Measurements from ENCODE around the gene STK24. TPM values are rescaled to one million over a fixed set of nuclear protein-coding genes. Genes with fewer than 3 reads are reported as not detected.

The STK24 gene
- total and polyA plus RNA-seq, 2 of the 4 experiments (the other 2 are of a cell fraction): 29.2 to 43.4 TPM

DNA sequence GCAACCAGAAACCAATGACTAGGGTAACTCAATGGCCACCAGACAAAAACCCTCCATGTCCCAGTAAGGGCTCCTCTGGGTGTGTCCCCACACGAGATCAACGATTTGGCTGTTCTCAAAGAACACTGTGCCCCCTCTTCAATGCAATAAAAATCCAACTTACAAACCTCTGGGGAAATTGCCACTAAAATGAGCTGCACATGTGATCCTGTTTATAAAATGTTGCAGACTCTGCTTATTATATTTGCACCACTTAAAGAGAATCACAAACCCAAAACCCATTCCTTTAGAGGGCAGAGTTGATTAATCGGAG is 80.5 kb downstream of the STK24 start:
- H4K20me1 ChIP-seq (ENCODE audit: insufficient read depth, low read length): peaks cover 63% of the 10 kb centered on the region

More for the DNA sequence above, 80.5 kb downstream of the STK24 start:
- H4K91ac ChIP-seq (ENCODE audit: insufficient read depth, low read depth, low read length): no peak overlapping the region
- peaks cover 8% of the 10 kb centered on the region; the same call in 1 of the 2 replicates for H3K36me3 ChIP-seq (ENCODE audit: control insufficient read depth, insufficient read depth, low read length)
- no peak overlapping the region for H3K4me3 ChIP-seq (ENCODE audit: insufficient read depth, low read depth, low read length)
- no peak overlapping the region for H2AK5ac ChIP-seq (ENCODE audit: low read depth, low read length)
- no peak overlapping the region for H2AFZ ChIP-seq (replicated peaks; ENCODE audit: low read length, poor library complexity)
- TF ChIP-seq CHD1 (IDR thresholded peaks at IDR 0.05; ENCODE audit: low read depth, low read length): no peak
- H4K5ac ChIP-seq (ENCODE audit: low read depth, low read length): no peak overlapping the region; the same call in 1 of the 2 replicates
- dilution Hi-C loops (cut with HindIII; ENCODE audit: low sequenced_read_pairs, unreplicated experiment) (no loop called here), in situ Hi-C loops (cut with MboI; ENCODE audit: low sequenced_read_pairs) (no loop called here), intact Hi-C loops (cut with micrococcal nuclease) (no loop called here)
- no peak overlapping the region for H2BK120ac ChIP-seq (ENCODE audit: low read depth, low read length)
- peaks cover 13% of the 10 kb centered on the region for H3K4me1 ChIP-seq (ENCODE audit: control insufficient read depth, insufficient read depth, low read length)
- H3K18ac ChIP-seq (ENCODE audit: low read depth, low read length): no peak overlapping the region
- peak overlapping the region; percentile 51; the same call in 1 of the 2 replicates for H3K27ac ChIP-seq (ENCODE audit: insufficient read depth, low read length)
- DNase-seq: no peak
- no CpG with 5 or more reads among the region's 3 CpGs for WGBS, 2 experiments (ENCODE audit: extremely low coverage in 2 of 2, insufficient read length in 1 of 2)
- ChIA-PET POLR2A (ENCODE audit: unreplicated experiment) (no interaction called here), CTCF (no interaction called here)
- H3K9me3 ChIP-seq (ENCODE audit: control insufficient read depth, insufficient read depth, low read length): no peaks in the 10 kb centered on the region
- H3K9ac ChIP-seq (ENCODE audit: low read depth, low read length): no peak overlapping the region
- H3K56ac ChIP-seq (ENCODE audit: extremely low read depth, insufficient read depth, low read length): no peak overlapping the region
- H3K4me2 ChIP-seq (ENCODE audit: low read depth, low read length): peak overlapping the region; percentile 48; the same call in 1 of the 2 replicates
- no peak overlapping the region for H2BK5ac ChIP-seq (ENCODE audit: low read depth, low read length, poor library complexity, severe bottlenecking)
- no peak overlapping the region for H4K8ac ChIP-seq (ENCODE audit: low read depth in 2 of 2, low read length in 2 of 2)
- H3K14ac ChIP-seq (replicated peaks; ENCODE audit: low read depth, low read length): peak overlapping the region; percentile 7; the same call in 1 of the 2 replicates
- peaks cover 49 to 85% of the 10 kb centered on the region in 2 experiments for H3K79me1 ChIP-seq (ENCODE audit: low read depth in 1 of 2, low read length in 2 of 2)
- no peak overlapping the region for H3K23ac ChIP-seq (ENCODE audit: low read depth, low read length)
- no peak overlapping the region for H2AK9ac ChIP-seq (replicated peaks; ENCODE audit: low read depth, low read length, poor library complexity)
- H3K27me3 ChIP-seq (ENCODE audit: control insufficient read depth, insufficient read depth, low read length): no peaks in the 10 kb centered on the region
- H2BK20ac ChIP-seq (ENCODE audit: low read depth, low read length): no peak overlapping the region
- H2BK15ac ChIP-seq (ENCODE audit: low read depth, low read length): no peak overlapping the region
- no peak for ATAC-seq (ENCODE audit: low read depth)
- H3K4ac ChIP-seq (ENCODE audit: low read depth, low read length): no peak overlapping the region
- peaks cover 27% of the 10 kb centered on the region for H3K9me1 ChIP-seq (ENCODE audit: insufficient read depth, low read length)
- no TSS peak for BruUV-seq (replicated peaks)
